ENCODE data around the gene BLNK.

BLNK gene

DNA sequence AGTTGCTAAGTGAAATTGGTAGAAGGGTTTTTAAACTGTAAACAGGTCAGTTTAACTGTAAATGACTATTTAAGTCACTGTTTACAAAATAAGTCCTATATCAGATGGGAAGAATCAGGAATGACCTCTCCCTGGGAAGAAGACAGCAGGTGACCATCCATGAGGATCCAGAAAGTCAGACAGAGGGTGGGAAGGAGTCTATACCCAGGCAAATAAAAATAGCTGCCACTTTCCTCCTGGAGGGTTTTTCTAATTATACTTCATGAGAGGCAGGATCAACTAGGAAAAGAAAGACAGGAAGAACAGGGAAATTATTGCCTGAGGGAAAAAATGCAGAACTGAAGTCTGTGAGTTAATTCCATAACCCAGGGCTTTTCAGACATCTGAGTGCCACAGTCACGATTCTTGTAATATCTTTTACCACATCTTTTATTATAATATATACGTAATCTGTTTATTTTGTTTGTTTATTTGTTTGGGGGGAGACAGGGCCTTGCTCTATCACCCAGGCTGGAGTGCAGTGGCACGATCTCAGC, 39.9 kb upstream of the BLNK start:
- no peak for TF ChIP-seq POLR2AphosphoS5 (IDR thresholded peaks at IDR 0.05; ENCODE audit: low read depth, low read length)
- TF ChIP-seq, protein P1, sequence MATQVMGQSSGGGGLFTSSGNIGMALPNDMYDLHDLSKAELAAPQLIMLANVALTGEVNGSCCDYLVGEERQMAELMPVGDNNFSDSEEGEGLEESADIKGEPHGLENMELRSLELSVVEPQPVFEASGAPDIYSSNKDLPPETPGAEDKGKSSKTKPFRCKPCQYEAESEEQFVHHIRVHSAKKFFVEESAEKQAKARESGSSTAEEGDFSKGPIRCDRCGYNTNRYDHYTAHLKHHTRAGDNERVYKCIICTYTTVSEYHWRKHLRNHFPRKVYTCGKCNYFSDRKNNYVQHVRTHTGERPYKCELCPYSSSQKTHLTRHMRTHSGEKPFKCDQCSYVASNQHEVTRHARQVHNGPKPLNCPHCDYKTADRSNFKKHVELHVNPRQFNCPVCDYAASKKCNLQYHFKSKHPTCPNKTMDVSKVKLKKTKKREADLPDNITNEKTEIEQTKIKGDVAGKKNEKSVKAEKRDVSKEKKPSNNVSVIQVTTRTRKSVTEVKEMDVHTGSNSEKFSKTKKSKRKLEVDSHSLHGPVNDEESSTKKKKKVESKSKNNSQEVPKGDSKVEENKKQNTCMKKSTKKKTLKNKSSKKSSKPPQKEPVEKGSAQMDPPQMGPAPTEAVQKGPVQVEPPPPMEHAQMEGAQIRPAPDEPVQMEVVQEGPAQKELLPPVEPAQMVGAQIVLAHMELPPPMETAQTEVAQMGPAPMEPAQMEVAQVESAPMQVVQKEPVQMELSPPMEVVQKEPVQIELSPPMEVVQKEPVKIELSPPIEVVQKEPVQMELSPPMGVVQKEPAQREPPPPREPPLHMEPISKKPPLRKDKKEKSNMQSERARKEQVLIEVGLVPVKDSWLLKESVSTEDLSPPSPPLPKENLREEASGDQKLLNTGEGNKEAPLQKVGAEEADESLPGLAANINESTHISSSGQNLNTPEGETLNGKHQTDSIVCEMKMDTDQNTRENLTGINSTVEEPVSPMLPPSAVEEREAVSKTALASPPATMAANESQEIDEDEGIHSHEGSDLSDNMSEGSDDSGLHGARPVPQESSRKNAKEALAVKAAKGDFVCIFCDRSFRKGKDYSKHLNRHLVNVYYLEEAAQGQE (IDR thresholded peaks at IDR 0.05; ENCODE audit: insufficient read depth in 1 of 2, low read depth in 2 of 2, low read length in 2 of 2): no peak
- no peak for TF ChIP-seq TAF1 (IDR thresholded peaks at IDR 0.05; ENCODE audit: borderline replicate concordance, insufficient read depth, low read length)
- no peak for TF ChIP-seq SIN3A (IDR thresholded peaks at IDR 0.05; ENCODE audit: borderline replicate concordance, insufficient read depth, low read length)
- no peak for TF ChIP-seq FOXP2 (optimal IDR thresholded peaks at IDR 0.05; ENCODE audit: borderline replicate concordance, extremely low read depth, extremely low read length, insufficient read depth)

DNA sequence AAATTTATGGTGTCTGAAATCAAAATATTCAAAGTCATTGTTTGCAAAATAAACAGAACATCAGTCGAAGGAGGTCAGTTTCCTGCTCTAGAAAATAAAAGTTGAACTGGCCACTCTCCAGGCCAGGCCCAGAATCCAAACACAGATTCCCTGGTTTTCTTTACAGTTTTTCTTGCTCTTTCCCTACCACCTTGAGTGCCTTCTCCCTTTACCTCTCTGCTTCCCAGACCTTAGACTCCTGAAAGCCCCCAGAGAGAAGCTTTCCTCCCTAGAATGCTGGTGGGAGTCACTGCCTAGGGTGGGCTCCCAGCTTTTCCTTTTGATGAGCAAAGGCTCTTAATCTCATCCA, 38.9 kb upstream of the BLNK start:
- TF ChIP-seq, protein P1 (IDR thresholded peaks at IDR 0.05; ENCODE audit: insufficient read depth in 1 of 2, low read depth in 2 of 2, low read length in 2 of 2): no peak
- TF ChIP-seq TAF1 (IDR thresholded peaks at IDR 0.05; ENCODE audit: borderline replicate concordance, insufficient read depth, low read length) (no peak), POLR2AphosphoS5 (IDR thresholded peaks at IDR 0.05; ENCODE audit: low read depth, low read length) (no peak), SIN3A (IDR thresholded peaks at IDR 0.05; ENCODE audit: borderline replicate concordance, insufficient read depth, low read length) (no peak), FOXP2 (optimal IDR thresholded peaks at IDR 0.05; ENCODE audit: borderline replicate concordance, extremely low read depth, extremely low read length, insufficient read depth) (no peak)

DNA sequence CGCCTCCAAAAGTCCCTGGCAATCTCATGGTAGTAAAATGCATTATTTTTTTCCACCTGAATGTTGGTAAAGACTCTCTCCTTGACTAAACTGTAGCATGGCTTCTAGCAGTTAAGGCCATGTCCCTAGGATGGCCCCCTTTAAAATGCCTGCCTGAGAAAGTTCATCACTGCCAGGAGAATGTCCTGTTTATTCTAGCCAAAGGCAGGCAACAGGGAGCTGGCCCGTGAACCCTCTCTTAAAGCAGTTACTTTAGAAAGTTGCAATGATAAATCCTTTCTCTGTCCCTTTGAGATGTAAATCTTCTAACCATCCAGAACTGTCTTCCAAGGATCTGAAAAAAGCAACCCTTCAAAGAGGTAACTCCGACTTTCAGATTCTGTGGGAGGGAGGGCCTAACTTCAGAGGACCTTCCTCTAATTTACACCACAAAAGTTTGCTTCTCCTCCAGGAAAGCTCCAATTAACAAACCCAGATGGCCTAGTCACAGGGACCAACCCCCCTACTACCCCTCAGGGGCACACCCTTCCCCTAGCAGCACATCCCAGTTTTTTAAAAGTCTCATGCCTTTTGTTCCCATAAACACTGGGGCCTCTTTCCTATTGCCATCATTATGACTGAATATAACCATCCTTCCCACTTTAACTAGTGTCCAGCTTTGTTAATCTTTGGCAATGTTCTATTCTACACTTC, 38.4 kb upstream of the BLNK start:
- no peak for TF ChIP-seq POLR2AphosphoS5 (IDR thresholded peaks at IDR 0.05; ENCODE audit: low read depth, low read length)
- no peak for TF ChIP-seq TAF1 (IDR thresholded peaks at IDR 0.05; ENCODE audit: borderline replicate concordance, insufficient read depth, low read length)
- TF ChIP-seq, protein P1 (IDR thresholded peaks at IDR 0.05; ENCODE audit: insufficient read depth in 1 of 2, low read depth in 2 of 2, low read length in 2 of 2): no peak
- no peak for TF ChIP-seq FOXP2 (optimal IDR thresholded peaks at IDR 0.05; ENCODE audit: borderline replicate concordance, extremely low read depth, extremely low read length, insufficient read depth)
- no peak for TF ChIP-seq SIN3A (IDR thresholded peaks at IDR 0.05; ENCODE audit: borderline replicate concordance, insufficient read depth, low read length)

DNA sequence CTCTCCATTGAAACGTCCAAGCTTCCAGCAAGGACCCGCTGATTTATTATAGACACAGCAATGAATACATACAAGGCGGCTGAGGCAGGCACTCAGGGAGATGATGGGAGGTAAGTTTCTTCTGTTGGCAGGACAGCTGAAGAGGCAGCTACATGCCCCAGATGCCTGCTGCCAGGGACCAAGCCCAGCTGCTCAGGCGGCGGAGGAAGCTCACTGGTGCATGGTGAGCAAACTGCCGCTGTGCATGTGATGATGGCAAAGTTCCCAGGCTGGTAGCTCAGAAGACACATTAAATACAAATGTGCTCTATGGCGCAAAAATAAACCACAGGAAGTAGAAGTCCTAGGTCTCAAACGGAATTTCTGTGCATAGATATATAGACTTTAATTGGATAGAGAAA, 35.1 kb upstream of the BLNK start:
- no peak for TF ChIP-seq FOXP2 (optimal IDR thresholded peaks at IDR 0.05; ENCODE audit: borderline replicate concordance, extremely low read depth, extremely low read length, insufficient read depth)
- TF ChIP-seq, protein P1 (IDR thresholded peaks at IDR 0.05; ENCODE audit: insufficient read depth in 1 of 2, low read depth in 2 of 2, low read length in 2 of 2): no peak

DNA sequence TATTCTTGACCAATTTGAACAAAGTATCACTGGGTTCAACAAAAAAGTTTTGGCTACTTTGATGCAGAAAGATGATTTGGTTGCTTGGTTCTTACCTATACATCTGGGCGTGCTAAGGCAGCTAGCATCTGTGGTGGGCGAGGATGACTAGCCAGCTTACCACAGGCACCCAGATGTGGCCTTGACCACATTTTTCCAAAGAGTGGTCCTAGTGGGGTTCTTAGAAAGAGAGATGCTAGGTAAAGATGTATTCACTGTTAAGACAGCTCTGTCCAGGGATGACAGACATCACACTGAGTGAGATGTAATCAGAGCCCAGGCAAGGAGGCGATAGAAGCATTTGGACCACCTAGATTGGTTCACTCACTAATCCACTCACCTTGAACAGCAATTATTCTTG, 33.6 kb upstream of the BLNK start:
- TF ChIP-seq SIN3A (IDR thresholded peaks at IDR 0.05; ENCODE audit: borderline replicate concordance, insufficient read depth, low read length) (no peak), TAF1 (IDR thresholded peaks at IDR 0.05; ENCODE audit: borderline replicate concordance, insufficient read depth, low read length) (no peak), POLR2AphosphoS5 (IDR thresholded peaks at IDR 0.05; ENCODE audit: low read depth, low read length) (no peak), FOXP2 (optimal IDR thresholded peaks at IDR 0.05; ENCODE audit: borderline replicate concordance, extremely low read depth, extremely low read length, insufficient read depth) (no peak)
- TF ChIP-seq, protein P1 (IDR thresholded peaks at IDR 0.05; ENCODE audit: insufficient read depth in 1 of 2, low read depth in 2 of 2, low read length in 2 of 2): no peak
